HepG2 (cell line): Measurements from ENCODE around the gene TLE2. TPM values are rescaled to one million over a fixed set of nuclear protein-coding genes. Genes with fewer than 3 reads are reported as not detected.
A peak's percentile ranks its signal among the peaks of the same experiment; 100 is the strongest.

ENCODE experiments used
- ARID5B ChIP-seq: IDR thresholded peaks from 2 replicates; pipeline ENCODE4 v1.4.0; 2020; ENCODE audit warnings: mild to moderate bottlenecking, missing genetic modification reagents
- ATF2 ChIP-seq: sonication (generic); formaldehyde crosslinking; IDR thresholded peaks from 2 replicates; pipeline ENCODE4 v1.4.0; 2020; ENCODE audit warnings: missing genetic modification reagents
- BHLHE40 ChIP-seq: IDR thresholded peaks from 2 replicates; pipeline ENCODE4 v1.6.1; 2011; ENCODE audit warnings: low read length, improper control_type of control experiment
- E2F5 ChIP-seq: sonication (generic); formaldehyde crosslinking; conservative IDR thresholded peaks from 2 replicates; pipeline ENCODE4 v1.4.0; 2020; ENCODE audit warnings: missing genetic modification reagents
- HCFC1 ChIP-seq: fragments of 150-350 bp; IDR thresholded peaks from 2 replicates; pipeline ENCODE4 v1.6.1; 2014; ENCODE audit warnings: low read depth, low read length
- MAX ChIP-seq: IDR thresholded peaks from 2 replicates; pipeline ENCODE4 v1.6.1; 2012; ENCODE audit warnings: inconsistent platforms
- MTF2 ChIP-seq: sonication (generic); formaldehyde crosslinking; IDR thresholded peaks from 2 replicates; pipeline ENCODE4 v1.5.0; 2020; ENCODE audit warnings: missing genetic modification reagents, borderline replicate concordance
- REL ChIP-seq: sonication (generic); formaldehyde crosslinking; conservative IDR thresholded peaks from 2 replicates; pipeline ENCODE4 v1.8.0; 2022; ENCODE audit warnings: mild to moderate bottlenecking, missing genetic modification reagents, moderate library complexity
- RXRA ChIP-seq: sonication (generic); formaldehyde crosslinking; IDR thresholded peaks from 2 replicates; pipeline ENCODE4 v1.5.1; 2020; ENCODE audit warnings: missing genetic modification reagents
- SP5 ChIP-seq: IDR thresholded peaks from 2 replicates; pipeline ENCODE4 v1.6.1; 2016; ENCODE audit warnings: low read depth, borderline replicate concordance
- TARDBP ChIP-seq: sonication (generic); formaldehyde crosslinking; IDR thresholded peaks from 2 replicates; pipeline ENCODE4 v1.8.0; 2022; ENCODE audit warnings: mild to moderate bottlenecking, missing genetic modification reagents
- THAP7 ChIP-seq: sonication (generic); formaldehyde crosslinking; IDR thresholded peaks from 2 replicates; pipeline ENCODE4 v1.8.1; 2023; ENCODE audit warnings: mild to moderate bottlenecking, missing genetic modification reagents
- ZBTB14 ChIP-seq: sonication (generic); formaldehyde crosslinking; IDR thresholded peaks from 2 replicates; pipeline ENCODE4 v1.4.0; 2020; ENCODE audit warnings: missing genetic modification reagents
- ZNF180 ChIP-seq: sonication (generic); formaldehyde crosslinking; IDR thresholded peaks from 2 replicates; pipeline ENCODE4 v1.4.0; 2020; ENCODE audit warnings: low read depth, missing genetic modification reagents, borderline replicate concordance
- ZNF232 ChIP-seq: sonication (generic); formaldehyde crosslinking; IDR thresholded peaks from 2 replicates; pipeline ENCODE4 v1.4.0; 2020; ENCODE audit warnings: missing genetic modification reagents, borderline replicate concordance
- ZNF687 ChIP-seq: sonication (generic); formaldehyde crosslinking; IDR thresholded peaks from 2 replicates; pipeline ENCODE4 v1.5.1; 2020; ENCODE audit warnings: mild to moderate bottlenecking, missing genetic modification reagents, moderate library complexity
- ZSCAN12 ChIP-seq: sonication (generic); formaldehyde crosslinking; IDR thresholded peaks from 2 replicates; pipeline ENCODE4 v1.9.0; 2021; ENCODE audit warnings: mild to moderate bottlenecking, missing genetic modification reagents
- polyA plus RNA-seq, 8 experiments: library from polyadenylated mRNA; depleted of rRNA in 3 of 8; stranded (reverse) in 7 of 8; unstranded in 1 of 8; fragments of >200 nt; fragmentation: Illumina TruSeq in 4 of 8; extraction: Trizol in 4 of 8; gene quantifications; 2 replicates each; pipeline versions ENCODE4 v1.2.1 to v1.2.3, GENCODE V29; 2011 to 2016; ENCODE audit warnings: low read depth in 4 of 8, missing spikeins in 1 of 8, mixed read lengths in 1 of 8; ENCODE audit not compliant: insufficient read depth in 1 of 8
- total RNA-seq, 5 experiments: library from RNA; depleted of rRNA; stranded (reverse); fragments of >200 nt; fragmentation: Illumina TruSeq; extraction: Trizol; gene quantifications; 2 replicates each; pipeline ENCODE4 v1.2.3, GENCODE V29; 2016; ENCODE audit warnings: low read depth in 1 of 5

Gene TLE2
- total and polyA plus RNA-seq, 2 of the 13 experiments (the other 11 are each of a cell fraction or from before 2014, with no cell fraction given): 0.07 to 0.81 TPM

GRCh38 chr19:3066482-3067049 lies 37.5 kb upstream of the TLE2 start (continued):
- no peak for TF ChIP-seq MTF2
- peak; percentile 16; the same call in 1 of the 2 replicates for TF ChIP-seq ZNF232 (CRISPR knock-in tag)
- TF ChIP-seq E2F5 (CRISPR knock-in tag): no peak
- TF ChIP-seq ZSCAN12 (CRISPR knock-in tag): no peak
- peak; percentile 27; the same call in 1 of the 2 replicates for TF ChIP-seq SP5 (CRISPR knock-in tag)
- no peak for TF ChIP-seq TARDBP
- no peak for TF ChIP-seq THAP7 (CRISPR knock-in tag)
- no peak for TF ChIP-seq ATF2 (CRISPR knock-in tag)
- no peak for TF ChIP-seq REL (CRISPR knock-in tag)
- peak; percentile 83 for TF ChIP-seq BHLHE40
- no peak; the same call in 1 of the 2 replicates for TF ChIP-seq ZNF687 (CRISPR knock-in tag)
- no peak; the same call in 1 of the 2 replicates for TF ChIP-seq RXRA (CRISPR knock-in tag)
- TF ChIP-seq ARID5B: peak; percentile 62
- no peak for TF ChIP-seq ZBTB14
- peak; percentile 84 for TF ChIP-seq MAX
- no peak for TF ChIP-seq ZNF180
- TF ChIP-seq HCFC1: no peak
